Gastroesophageal sphincter (tissue), 4 donors: ENCODE data around the gene SDHAF2. TPM values are rescaled to one million over a fixed set of nuclear protein-coding genes. Genes with fewer than 3 reads are reported as not detected.

ENCODE experiments used
- ATAC-seq: fragments of 150-250 bp; one replicate; pipeline ENCODE4 v1.9.1; 2016; ENCODE audit warnings: mild to moderate bottlenecking, moderate library complexity
- H3K27ac ChIP-seq, 4 donors: fragments of 200-600 bp; sonication (generic) in 3 of 4; 1 replicate in 3 of 4; 2 replicates in 1 of 4; pipeline ENCODE4 v1.5.1; 2016 to 2019
- H3K27me3 ChIP-seq: fragments of 200-600 bp; sonication (generic); one replicate; pipeline ENCODE4 v1.5.1; 2019
- H3K36me3 ChIP-seq, 2 donors: fragments of 200-600 bp; sonication (generic); one replicate each; pipeline ENCODE4 v1.5.1; 2019; ENCODE audit warnings: control low read depth in 1 of 2
- H3K4me1 ChIP-seq, 3 donors: fragments of 200-600 bp; sonication (generic); 1 replicate in 2 of 3; 2 replicates in 1 of 3; pipeline ENCODE4 v1.5.1; 2016 to 2019; ENCODE audit warnings: control low read depth in 2 of 3
- H3K4me3 ChIP-seq, 2 donors: fragments of 200-600 bp; sonication (generic); one replicate each; pipeline ENCODE4 v1.5.1; 2019; ENCODE audit warnings: mild to moderate bottlenecking in 1 of 2, moderate library complexity in 1 of 2
- H3K9me3 ChIP-seq, 3 donors: fragments of 200-600 bp; sonication (generic); one replicate each; pipeline ENCODE4 v1.5.1; 2017 to 2019; ENCODE audit warnings: control low read depth in 2 of 3
- EP300 ChIP-seq: sonication (generic); formaldehyde crosslinking; IDR thresholded peaks from one replicate; pipeline ENCODE4 v1.6.1; 2017; ENCODE audit warnings: antibody characterized with exemption, mild to moderate bottlenecking
- POLR2A ChIP-seq, 2 donors: fragments of 450-650 bp; IDR thresholded peaks; one replicate each; pipeline ENCODE4 v1.6.1; 2017; ENCODE audit warnings: antibody characterized with exemption in 2 of 2, mild to moderate bottlenecking in 2 of 2, moderate library complexity in 1 of 2
- POLR2AphosphoS5 ChIP-seq: sonication (generic); formaldehyde crosslinking; IDR thresholded peaks from one replicate; pipeline ENCODE4 v1.6.1; 2017; ENCODE audit warnings: antibody characterized with exemption
- WGBS, 2 donors: methylation state at CpG; one replicate each; pipeline ENCODE4 v1.1.5; 2018; ENCODE audit warnings: low coverage in 1 of 2; 5-methylcytosine and 5-hydroxymethylcytosine counted together
- small RNA-seq, 4 donors: library from RNA; depleted of rRNA; stranded (forward); fragments of <200 nt; gene quantifications; one replicate each; pipeline ENCODE3, GENCODE V24; 2016
- total RNA-seq, 4 donors: library from RNA; depleted of rRNA; stranded (reverse); fragments of >200 nt; gene quantifications; one replicate each; pipeline ENCODE4 v1.1.0, GENCODE V29; 2016
- TF ChIP-seq, protein P1 (sequence below), 4 experiments: fragments of 200-600 bp in 2 of 4; fragments of 450-650 bp in 2 of 4; sonication (generic) in 1 of 4; IDR thresholded peaks; one replicate each; pipeline ENCODE4 v1.5.1; 2017 to 2019; ENCODE audit warnings: antibody characterized with exemption in 4 of 4, mild to moderate bottlenecking in 2 of 4, moderate library complexity in 2 of 4

The SDHAF2 gene
- total RNA-seq, 4 donors from 2014 or later: 32.5 to 71.1 (median 48.3) TPM

DNA sequence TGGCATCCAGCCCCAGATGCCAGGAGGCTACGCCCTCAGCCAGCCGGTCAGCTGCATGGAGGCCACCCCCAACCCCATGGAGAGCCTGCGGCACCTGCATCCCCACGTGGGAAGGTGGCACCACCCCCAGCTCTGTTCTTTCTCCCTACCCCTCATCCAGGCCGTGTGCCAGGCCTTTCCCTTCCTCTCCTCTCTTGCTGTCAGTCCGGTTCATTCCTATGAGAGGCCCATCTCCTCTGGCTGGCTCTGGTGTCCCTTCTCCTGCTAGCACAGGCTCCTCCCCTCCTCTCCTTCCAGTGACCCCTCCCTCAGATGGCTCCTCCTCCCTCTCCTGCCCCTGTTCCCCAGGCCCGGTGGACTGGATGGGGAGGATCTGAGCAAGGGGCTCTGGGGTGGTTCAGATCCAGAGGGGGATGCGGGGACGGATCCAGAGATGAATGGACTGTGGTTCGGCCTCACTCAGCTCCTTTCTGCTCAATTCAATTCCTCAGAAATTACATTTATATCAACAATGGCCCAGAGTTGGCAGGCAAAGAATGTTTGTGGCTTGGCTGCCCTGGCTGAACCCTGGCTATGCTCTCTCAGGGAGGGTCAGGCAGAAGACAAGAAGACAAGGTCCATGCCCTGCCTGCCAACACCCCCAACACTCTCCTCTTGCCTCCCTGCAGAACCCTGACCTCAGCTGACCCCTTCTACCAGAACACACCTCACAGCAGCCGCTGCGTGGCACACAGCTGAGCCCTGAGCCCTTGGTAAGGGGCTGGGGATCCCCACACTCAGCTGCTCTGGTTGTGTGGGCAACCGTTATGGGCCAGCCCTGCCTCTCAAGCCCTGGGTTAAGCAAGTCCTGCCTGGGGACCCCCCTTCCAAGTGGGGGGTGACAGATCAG is 60.2 kb downstream of the SDHAF2 start:
- Histone ChIP-seq H3K27me3 (no peaks in the 10 kb centered on the region), H3K4me1 (peaks cover 0 to 32% (median 20%) of the 10 kb centered on the region in 3 donors), H3K4me3 (no peak overlapping the region), H3K9me3 (no peaks in the 10 kb centered on the region), H3K36me3 (peaks cover 0 to 22% of the 10 kb centered on the region in 2 donors), H3K27ac (peak overlapping the region in 3 of 4 donors; percentile 6 to 67 (median 20))
- TF ChIP-seq POLR2AphosphoS5: no peak
- TF ChIP-seq, protein P1, sequence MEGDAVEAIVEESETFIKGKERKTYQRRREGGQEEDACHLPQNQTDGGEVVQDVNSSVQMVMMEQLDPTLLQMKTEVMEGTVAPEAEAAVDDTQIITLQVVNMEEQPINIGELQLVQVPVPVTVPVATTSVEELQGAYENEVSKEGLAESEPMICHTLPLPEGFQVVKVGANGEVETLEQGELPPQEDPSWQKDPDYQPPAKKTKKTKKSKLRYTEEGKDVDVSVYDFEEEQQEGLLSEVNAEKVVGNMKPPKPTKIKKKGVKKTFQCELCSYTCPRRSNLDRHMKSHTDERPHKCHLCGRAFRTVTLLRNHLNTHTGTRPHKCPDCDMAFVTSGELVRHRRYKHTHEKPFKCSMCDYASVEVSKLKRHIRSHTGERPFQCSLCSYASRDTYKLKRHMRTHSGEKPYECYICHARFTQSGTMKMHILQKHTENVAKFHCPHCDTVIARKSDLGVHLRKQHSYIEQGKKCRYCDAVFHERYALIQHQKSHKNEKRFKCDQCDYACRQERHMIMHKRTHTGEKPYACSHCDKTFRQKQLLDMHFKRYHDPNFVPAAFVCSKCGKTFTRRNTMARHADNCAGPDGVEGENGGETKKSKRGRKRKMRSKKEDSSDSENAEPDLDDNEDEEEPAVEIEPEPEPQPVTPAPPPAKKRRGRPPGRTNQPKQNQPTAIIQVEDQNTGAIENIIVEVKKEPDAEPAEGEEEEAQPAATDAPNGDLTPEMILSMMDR (IDR thresholded peaks at IDR 0.05): no peak
- TF ChIP-seq POLR2A (IDR thresholded peaks at IDR 0.05): no peak
- TF ChIP-seq EP300: no peak
- ATAC-seq: no peak
- 40 to 64% methylated on average over 1 to 3 of the region's 13 CpGs for WGBS, 2 donors

DNA sequence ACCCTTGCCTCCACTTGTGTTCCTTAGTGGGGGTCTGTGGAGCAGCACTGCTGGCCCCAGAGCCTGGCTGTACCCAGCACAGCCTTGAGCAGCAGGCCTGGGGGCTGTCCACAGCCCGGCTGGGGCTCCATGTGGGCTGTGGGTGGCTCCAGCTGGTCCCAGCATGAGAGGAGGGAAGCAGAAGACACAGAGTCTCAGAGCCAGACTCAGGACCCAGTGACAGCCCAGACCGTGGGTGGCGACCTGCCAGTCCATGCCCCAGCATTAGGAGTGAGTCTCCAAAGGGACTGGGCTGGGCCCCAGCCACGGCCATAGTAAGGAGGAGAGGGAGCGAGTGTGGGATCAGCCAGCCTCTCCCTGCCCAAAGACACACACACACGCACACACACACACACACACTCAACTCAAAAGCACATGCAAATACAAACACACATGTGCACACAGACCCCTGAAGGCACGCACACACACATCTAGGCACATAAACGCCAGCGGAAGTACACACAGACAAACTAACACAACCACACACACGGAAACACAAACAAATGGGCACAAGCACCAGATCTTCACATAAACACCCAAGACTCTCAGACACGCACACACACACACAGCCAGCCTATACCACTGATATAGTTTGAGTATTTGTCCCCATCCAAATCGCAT is 61.9 kb downstream of the SDHAF2 start:
- TF ChIP-seq POLR2A (IDR thresholded peaks at IDR 0.05) (no peak), EP300 (no peak), POLR2AphosphoS5 (no peak)
- TF ChIP-seq, protein P1 (IDR thresholded peaks at IDR 0.05): no peak
- ATAC-seq: no peak
- Histone ChIP-seq H3K27me3 (peaks cover 8% of the 10 kb centered on the region), H3K4me1 (peaks cover 0 to 32% (median 20%) of the 10 kb centered on the region in 3 donors), H3K9me3 (no peaks in the 10 kb centered on the region), H3K36me3 (peaks cover 0 to 5% of the 10 kb centered on the region in 2 donors), H3K27ac (no peak overlapping the region), H3K4me3 (no peak overlapping the region)
- WGBS, 2 donors: 83% methylated on average over 8 of the region's 12 CpGs; no CpG with 5 or more reads in 1 of the 2 donors

DNA sequence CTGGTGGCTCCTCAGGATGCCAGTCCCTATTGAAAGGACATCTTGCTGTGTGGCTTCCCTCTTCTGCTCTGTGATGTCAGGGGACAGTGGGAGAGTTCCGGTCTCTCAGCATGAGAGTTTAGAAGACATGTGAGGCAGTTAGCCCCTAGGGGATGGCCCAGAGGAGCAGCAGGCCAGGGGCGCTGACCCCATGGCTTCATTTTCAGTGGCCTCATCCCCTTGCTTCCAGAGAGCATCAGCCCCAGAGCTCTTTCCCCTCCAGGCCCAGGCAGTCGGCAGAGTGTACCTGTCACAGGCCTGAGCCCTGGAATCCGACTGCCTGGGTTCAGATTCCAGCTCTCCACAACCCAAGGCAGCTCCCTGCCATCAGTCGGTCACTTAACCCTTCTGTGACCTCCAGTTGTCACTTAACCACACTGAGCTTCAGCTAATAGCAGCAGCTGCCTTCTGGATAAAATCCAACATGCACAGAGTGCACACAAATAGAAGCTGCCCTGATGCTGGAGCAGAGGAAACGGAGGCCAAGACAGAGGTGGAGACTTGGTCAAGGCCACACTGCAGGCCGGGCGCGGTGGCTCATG is 64.5 kb downstream of the SDHAF2 start:
- H3K36me3 ChIP-seq: no peaks in the 10 kb centered on the region
- H3K4me1 ChIP-seq: peaks cover 0 to 19% (median 14%) of the 10 kb centered on the region in 3 donors
- no peaks in the 10 kb centered on the region for H3K9me3 ChIP-seq
- peaks cover 8% of the 10 kb centered on the region for H3K27me3 ChIP-seq
- no peak for ATAC-seq
- H3K4me3 ChIP-seq: no peak overlapping the region
- H3K27ac ChIP-seq: peak overlapping the region in 1 of 4 donors; percentile 13
- WGBS, 2 donors: 68 to 87% methylated on average over 2 to 3 of the region's 9 CpGs
- no peak for TF ChIP-seq POLR2AphosphoS5
- TF ChIP-seq POLR2A (IDR thresholded peaks at IDR 0.05): no peak
- no peak for TF ChIP-seq EP300
- TF ChIP-seq, protein P1 (IDR thresholded peaks at IDR 0.05): no peak

DNA sequence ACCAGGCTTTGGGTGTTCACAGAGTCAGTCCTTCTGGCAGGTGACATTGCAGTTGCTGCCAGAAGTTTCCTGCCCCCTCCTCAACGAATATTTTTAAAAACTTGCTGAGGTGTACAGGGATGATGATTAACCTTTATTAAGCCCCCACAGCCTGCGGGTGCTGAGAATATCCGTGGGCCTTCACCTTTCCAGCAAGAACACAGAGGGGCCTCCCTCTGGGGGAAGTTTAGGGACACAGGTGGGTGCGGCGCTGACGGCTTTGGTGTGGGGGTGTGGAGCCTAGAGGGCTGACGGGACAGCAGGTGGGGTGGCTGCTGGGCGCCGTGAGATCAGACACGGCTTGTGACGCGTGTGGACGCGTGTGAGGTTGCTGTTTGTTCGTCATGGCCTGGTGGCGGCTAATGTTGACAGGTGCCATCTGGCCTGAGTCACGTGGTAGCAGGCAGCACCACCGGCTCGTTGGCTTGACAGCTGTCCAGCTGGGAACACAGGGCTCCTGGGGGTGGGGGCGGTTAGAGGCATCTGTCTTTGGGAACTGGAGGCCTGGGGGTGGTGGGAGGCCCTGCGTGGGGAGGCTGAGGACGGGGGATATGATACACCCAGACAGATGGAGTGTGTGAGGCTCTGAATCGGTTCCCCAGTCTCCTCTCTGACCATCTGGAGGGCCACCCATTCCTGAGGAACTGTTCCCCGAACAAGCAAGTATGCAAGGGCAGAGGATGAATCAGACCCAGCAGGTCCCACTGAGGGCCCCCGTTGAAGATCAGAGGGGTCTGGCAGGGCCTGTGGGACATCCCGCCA is 66.1 kb downstream of the SDHAF2 start:
- no peaks in the 10 kb centered on the region for H3K9me3 ChIP-seq
- H3K36me3 ChIP-seq: no peaks in the 10 kb centered on the region
- no peak overlapping the region for H3K4me3 ChIP-seq
- no peak overlapping the region for H3K27ac ChIP-seq
- peaks cover 8% of the 10 kb centered on the region for H3K27me3 ChIP-seq
- no peak for ATAC-seq
- peaks cover 0 to 4% (median 0%) of the 10 kb centered on the region in 3 donors for H3K4me1 ChIP-seq
- 69% methylated on average over 7 of the region's 26 CpGs; no CpG with 5 or more reads in 1 of the 2 donors for WGBS, 2 donors
- no peak for TF ChIP-seq POLR2A (IDR thresholded peaks at IDR 0.05)

Small RNA genes within 50 kb of the gene (small RNA-seq; reads per million reads assigned to genes)
- gene RN7SL23P: 0 reads per million in 4 donors

Other genes with a start within 250 kb of the SDHAF2 start
- under 1 TPM in 1 of 4 donors, not detected in 3; 0.81 TPM for gene PGA3, start 226.6 kb upstream of the SDHAF2 start, total RNA-seq
- 1 to 10 TPM in 2 of 4 donors, not detected in 2; 1.2 to 8.8 TPM for gene PGA4, start 207.8 kb upstream of the SDHAF2 start, total RNA-seq
- gene PGA5, start 188.9 kb upstream of the SDHAF2 start, total RNA-seq: under 1 TPM in 1 of 4 donors, not detected in 3; 0.54 TPM
- gene VWCE, start 134.8 kb upstream of the SDHAF2 start, total RNA-seq: 1 to 10 TPM in 1 of 4 donors, under 1 TPM in 2, not detected in 1; 0.78 to 1.0 (median 0.94) TPM
- 100 to 1,000 TPM; 139 to 159 (median 140) TPM for gene DDB1, start 97.0 kb upstream of the SDHAF2 start, total RNA-seq
- 10 to 100 TPM in 3 of 4 donors, 1 to 10 TPM in 1; 9.4 to 15.1 (median 13.4) TPM for gene TKFC, start 96.9 kb upstream of the SDHAF2 start, total RNA-seq
- gene CYB561A3, start 68.2 kb upstream of the SDHAF2 start, total RNA-seq: 10 to 100 TPM; 23.3 to 44.0 (median 33.4) TPM
- 10 to 100 TPM; 18.3 to 37.0 (median 21.7) TPM for gene TMEM138, start 67.8 kb upstream of the SDHAF2 start, total RNA-seq
- 1 to 10 TPM; 8.9 to 9.4 (median 9.0) TPM for gene TMEM216, start 37.5 kb upstream of the SDHAF2 start, total RNA-seq
- gene CPSF7, start 149 bp upstream of the SDHAF2 start, total RNA-seq: 10 to 100 TPM; 36.6 to 50.4 (median 43.7) TPM
- gene LRRC10B, start 78.6 kb downstream of the SDHAF2 start, total RNA-seq: 1 to 10 TPM in 2 of 4 donors, under 1 TPM in 2; 0.45 to 1.4 (median 1.1) TPM
- 1 to 10 TPM; 1.8 to 3.7 (median 3.1) TPM for gene SYT7, start 151.0 kb downstream of the SDHAF2 start, total RNA-seq